ENCODE measurements around the gene CYFIP2.
A peak's percentile ranks its signal among the peaks of the same experiment; 100 is the strongest.

The CYFIP2 gene

GRCh38 chr5:157290156-157290980 is 24.4 kb downstream of the CYFIP2 start:
- DNase-seq (ENCODE audit: insufficient read length) (no peak), FAIRE-seq (peak; percentile 24)
- TF ChIP-seq POLR2A (IDR thresholded peaks at IDR 0.05; ENCODE audit: low read depth, low read length) (no peak), POLR2AphosphoS5 (IDR thresholded peaks at IDR 0.05; ENCODE audit: low read depth, low read length) (no peak)

- no peak for TF ChIP-seq POLR2A (IDR thresholded peaks at IDR 0.05; ENCODE audit: low read depth, low read length)
- TF ChIP-seq TAF1 (IDR thresholded peaks at IDR 0.05; ENCODE audit: borderline replicate concordance, low read depth, low read length) = no peak
- no peak for TF ChIP-seq POLR2AphosphoS5 (IDR thresholded peaks at IDR 0.05; ENCODE audit: low read depth, low read length)
- FAIRE-seq = peak; percentile 67
- no peak for DNase-seq (ENCODE audit: insufficient read length)
Observed at GRCh38 chr5:157290981-157291711, 25.2 kb downstream of the CYFIP2 start.

GRCh38 chr5:157292599-157292998 is 26.7 kb downstream of the CYFIP2 start:
- no peak for FAIRE-seq
- no peak for DNase-seq (ENCODE audit: insufficient read length)
- TF ChIP-seq TAF1 (IDR thresholded peaks at IDR 0.05; ENCODE audit: borderline replicate concordance, low read depth, low read length) = no peak
- TF ChIP-seq POLR2A (IDR thresholded peaks at IDR 0.05; ENCODE audit: low read depth, low read length) = no peak
- no peak for TF ChIP-seq POLR2AphosphoS5 (IDR thresholded peaks at IDR 0.05; ENCODE audit: low read depth, low read length)

- DNase-seq (ENCODE audit: insufficient read length) (no peak), FAIRE-seq (no peak)
- TF ChIP-seq TAF1 (IDR thresholded peaks at IDR 0.05; ENCODE audit: borderline replicate concordance, low read depth, low read length) (no peak), POLR2AphosphoS5 (IDR thresholded peaks at IDR 0.05; ENCODE audit: low read depth, low read length) (no peak), POLR2A (IDR thresholded peaks at IDR 0.05; ENCODE audit: low read depth, low read length) (no peak)
Observed at GRCh38 chr5:157294407-157295091, 28.6 kb downstream of the CYFIP2 start.

GRCh38 chr5:157295247-157295646 is 29.3 kb downstream of the CYFIP2 start:
- FAIRE-seq (no peak), DNase-seq (ENCODE audit: insufficient read length) (no peak)
- no peak for TF ChIP-seq POLR2A (IDR thresholded peaks at IDR 0.05; ENCODE audit: low read depth, low read length)
- no peak for TF ChIP-seq POLR2AphosphoS5 (IDR thresholded peaks at IDR 0.05; ENCODE audit: low read depth, low read length)
- no peak for TF ChIP-seq TAF1 (IDR thresholded peaks at IDR 0.05; ENCODE audit: borderline replicate concordance, low read depth, low read length)

- TF ChIP-seq POLR2A (IDR thresholded peaks at IDR 0.05; ENCODE audit: low read depth, low read length) = no peak
- no peak for TF ChIP-seq POLR2AphosphoS5 (IDR thresholded peaks at IDR 0.05; ENCODE audit: low read depth, low read length)
- TF ChIP-seq TAF1 (IDR thresholded peaks at IDR 0.05; ENCODE audit: borderline replicate concordance, low read depth, low read length) = no peak
- DNase-seq (ENCODE audit: insufficient read length) (no peak), FAIRE-seq (no peak)
Observed at GRCh38 chr5:157300564-157300963, 34.6 kb downstream of the CYFIP2 start.

- DNase-seq (ENCODE audit: insufficient read length) = no peak
- no peak for TF ChIP-seq POLR2A (IDR thresholded peaks at IDR 0.05; ENCODE audit: low read depth, low read length)
- no peak for TF ChIP-seq TAF1 (IDR thresholded peaks at IDR 0.05; ENCODE audit: borderline replicate concordance, low read depth, low read length)
- TF ChIP-seq POLR2AphosphoS5 (IDR thresholded peaks at IDR 0.05; ENCODE audit: low read depth, low read length) = no peak
- FAIRE-seq = no peak
Observed at GRCh38 chr5:157301066-157301465, 35.1 kb downstream of the CYFIP2 start.

GRCh38 chr5:157303023-157303422 is 37.1 kb downstream of the CYFIP2 start:
- DNase-seq (ENCODE audit: insufficient read length) (no peak), FAIRE-seq (no peak)

GRCh38 chr5:157303667-157304327 is 37.9 kb downstream of the CYFIP2 start:
- TF ChIP-seq POLR2AphosphoS5 (IDR thresholded peaks at IDR 0.05; ENCODE audit: low read depth, low read length) = no peak
- TF ChIP-seq POLR2A (IDR thresholded peaks at IDR 0.05; ENCODE audit: low read depth, low read length) = no peak
- TF ChIP-seq TAF1 (IDR thresholded peaks at IDR 0.05; ENCODE audit: borderline replicate concordance, low read depth, low read length) = no peak
- no peak for DNase-seq (ENCODE audit: insufficient read length)
- no peak for FAIRE-seq

More at GRCh38 chr5:157303023-157303422, 37.1 kb downstream of the CYFIP2 start:
- TF ChIP-seq POLR2A (IDR thresholded peaks at IDR 0.05; ENCODE audit: low read depth, low read length) (no peak), POLR2AphosphoS5 (IDR thresholded peaks at IDR 0.05; ENCODE audit: low read depth, low read length) (no peak), TAF1 (IDR thresholded peaks at IDR 0.05; ENCODE audit: borderline replicate concordance, low read depth, low read length) (no peak)

- FAIRE-seq (no peak), DNase-seq (ENCODE audit: insufficient read length) (no peak)
- TF ChIP-seq POLR2A (IDR thresholded peaks at IDR 0.05; ENCODE audit: low read depth, low read length) (no peak), POLR2AphosphoS5 (IDR thresholded peaks at IDR 0.05; ENCODE audit: low read depth, low read length) (no peak), TAF1 (IDR thresholded peaks at IDR 0.05; ENCODE audit: borderline replicate concordance, low read depth, low read length) (no peak)
Observed at GRCh38 chr5:157306081-157306480, 40.2 kb downstream of the CYFIP2 start.
